ENCODE data around the gene TMCO2.
"Not testable (repeated sequence)": the region's sequence is repeated elsewhere in the genome, so short reads cannot be mapped to it uniquely, and the experiment has no call there.

TMCO2 gene

DNA sequence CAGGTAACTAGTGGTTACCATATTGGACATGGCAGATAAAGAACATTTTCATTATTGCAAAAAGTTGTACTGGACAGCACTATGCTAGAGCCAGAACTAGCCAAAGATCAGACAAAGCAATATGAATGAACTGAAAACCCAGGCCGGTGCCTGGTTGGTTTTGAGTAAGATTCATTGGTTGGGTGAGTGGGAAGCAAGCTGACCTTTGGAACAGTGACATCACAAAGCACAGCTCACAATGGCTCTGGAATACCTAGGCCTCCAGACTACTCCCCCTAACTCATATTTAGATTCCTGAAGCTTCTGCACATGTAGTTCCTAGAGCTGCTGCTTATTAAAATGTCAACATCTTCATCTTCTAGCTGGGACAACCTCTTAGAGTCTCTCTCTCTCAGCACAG, at the start of gene TMCO2:
Gene TMCO2, plus strand, starts transcription at position 283 of the 400 bp plus-strand sequence. Its CDS starts 57 bp downstream, at position 340.
- no peak for DNase-seq

DNA sequence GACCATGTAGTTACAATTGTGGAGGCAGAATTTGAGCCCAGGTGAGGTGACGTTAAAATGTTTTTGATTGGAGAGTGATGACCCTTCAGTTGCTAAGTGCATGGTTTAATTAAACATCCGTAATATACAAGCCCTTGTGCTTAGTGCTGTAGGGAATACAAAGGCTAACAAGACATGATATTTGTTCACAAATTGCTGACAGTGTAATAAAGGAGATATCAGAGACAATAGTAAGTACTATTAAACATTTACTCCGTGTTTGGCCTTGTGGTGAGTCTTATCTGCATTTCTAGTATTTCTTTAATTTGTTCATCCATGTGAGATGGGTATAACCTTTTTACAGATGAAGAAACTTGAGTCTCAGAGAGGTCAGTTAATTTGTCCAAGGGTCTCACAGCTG, 48.6 kb upstream of the TMCO2 start:
- no peak for DNase-seq

DNA sequence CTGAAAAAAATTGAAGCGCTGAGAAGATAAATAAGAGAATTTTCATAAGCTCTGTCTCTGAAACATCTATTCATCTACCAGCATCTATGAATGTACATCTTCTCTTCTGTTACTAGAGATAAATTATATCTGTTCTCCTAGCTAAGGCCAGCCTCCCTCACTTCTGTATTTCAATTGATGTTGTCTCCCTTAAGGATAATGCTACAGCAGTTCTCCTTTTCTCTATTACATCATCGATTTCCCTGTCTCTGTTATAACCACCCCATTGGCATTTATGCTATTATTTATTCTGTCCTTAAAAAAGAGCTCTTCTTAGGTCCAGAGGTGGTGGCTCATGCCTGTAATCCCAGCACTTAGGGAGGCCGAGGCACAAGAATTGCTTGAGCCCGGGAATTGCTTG, 42.9 kb upstream of the TMCO2 start:
- DNase-seq: no peak

DNA sequence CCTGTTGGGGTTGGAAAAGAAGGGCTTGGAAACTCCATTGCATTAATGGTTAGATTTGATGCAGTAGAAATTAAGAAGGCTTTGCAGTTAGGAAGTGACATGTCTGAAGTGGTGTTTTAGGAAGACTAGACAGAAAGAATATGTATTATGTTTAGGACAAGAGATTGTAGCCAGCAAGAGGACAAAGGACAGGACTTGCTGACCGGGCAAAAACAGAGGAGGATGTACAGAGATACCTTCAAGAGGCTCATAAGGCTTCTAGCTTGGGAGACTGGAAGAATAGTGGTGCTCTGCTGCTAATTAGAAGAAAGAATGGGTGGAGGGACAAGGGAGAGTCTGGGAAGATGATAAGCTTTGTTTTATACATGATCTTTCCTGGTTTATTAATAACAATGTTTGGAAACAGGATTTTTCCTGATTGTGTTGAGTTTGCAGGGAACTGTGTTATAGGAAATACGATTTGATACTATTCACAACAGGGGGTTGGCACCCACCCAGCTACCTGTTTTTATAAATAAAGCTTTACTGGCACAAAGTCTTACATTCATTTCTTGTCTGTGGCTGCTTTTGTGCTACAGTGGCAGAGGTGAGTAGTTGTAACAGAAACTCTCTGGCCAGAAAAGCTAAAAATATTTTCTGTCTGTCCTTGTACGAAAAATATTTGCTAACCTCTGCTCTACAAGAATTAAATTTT, 37.1 kb upstream of the TMCO2 start:
- DNase-seq: no peak

DNA sequence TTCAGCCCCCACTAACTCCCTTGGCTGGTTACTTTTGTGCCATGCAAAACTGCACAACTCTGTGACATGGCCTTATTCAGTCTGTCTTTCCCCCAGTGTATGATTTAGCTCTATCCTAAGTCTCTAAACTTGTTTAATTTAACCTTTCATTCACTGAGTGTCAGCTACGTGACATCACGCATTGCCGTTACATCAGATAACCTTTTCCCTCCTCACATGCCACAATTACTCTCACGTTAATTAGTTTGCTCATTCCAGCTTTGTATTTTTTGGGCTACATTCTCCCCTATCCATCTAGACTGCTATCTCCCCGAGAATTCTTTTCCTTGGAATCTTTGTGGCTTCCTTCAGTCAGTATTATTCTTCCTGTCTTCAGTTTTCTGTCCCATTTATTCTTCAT, 29.4 kb upstream of the TMCO2 start:
- DNase-seq: no peak

DNA sequence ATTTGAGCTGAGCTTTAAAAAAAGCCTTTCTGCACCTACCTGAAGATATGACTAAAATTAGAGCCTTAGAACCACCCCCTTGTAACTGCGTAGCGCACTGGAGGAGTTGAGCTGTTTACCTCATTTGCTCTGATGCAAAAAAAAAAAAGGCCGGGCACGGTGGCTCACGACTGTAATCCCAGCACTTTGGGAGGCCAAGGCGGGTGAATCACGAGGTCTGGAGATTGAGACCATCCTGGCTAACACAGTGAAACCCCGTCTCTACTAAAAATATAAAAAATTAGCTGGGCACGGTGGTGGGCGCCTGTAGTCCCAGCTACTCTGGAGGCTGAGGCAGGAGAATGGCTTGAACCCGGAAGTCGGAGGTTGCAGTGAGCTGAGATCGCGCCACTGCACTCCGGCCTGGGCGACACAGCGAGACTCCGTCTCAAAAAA, 26.2 kb upstream of the TMCO2 start:
- DNase-seq: not testable (repeated sequence)

DNA sequence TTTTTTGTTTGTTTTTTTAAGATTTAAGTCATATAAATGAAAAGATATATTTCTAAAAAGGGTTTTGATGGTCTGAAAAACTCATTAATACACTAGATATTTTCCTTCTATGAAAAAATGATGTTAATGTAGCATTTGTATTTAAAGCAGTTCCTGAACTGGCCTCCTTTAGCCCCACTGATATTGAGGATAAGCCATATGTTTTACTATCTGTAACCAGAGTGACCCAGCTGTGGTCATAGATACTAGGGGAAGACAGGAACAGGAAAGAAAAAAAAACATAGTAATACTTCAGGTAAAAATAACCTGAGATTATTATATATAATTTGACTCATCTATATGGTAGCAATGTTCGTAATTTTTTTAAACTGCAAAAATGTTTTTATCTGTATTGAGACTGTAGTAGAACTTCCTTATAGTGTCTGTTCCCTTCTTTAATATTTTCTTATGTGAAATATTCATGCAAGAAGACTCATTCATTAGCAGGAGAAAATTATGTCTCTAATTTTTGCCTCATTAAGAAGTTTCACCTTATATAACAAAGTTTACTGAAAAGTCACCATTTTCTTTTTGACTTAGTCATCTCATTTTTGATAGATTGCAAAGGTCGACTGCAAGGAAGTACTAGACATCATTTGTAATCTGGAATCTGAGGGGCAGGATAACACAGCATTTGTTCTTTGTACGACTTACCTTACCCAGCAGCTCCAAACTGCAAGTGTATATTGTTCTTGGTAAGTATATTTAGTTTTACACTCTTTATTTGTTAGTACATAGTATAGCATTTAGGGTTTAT, 25.6 kb upstream of the TMCO2 start:
- no peak for DNase-seq

DNA sequence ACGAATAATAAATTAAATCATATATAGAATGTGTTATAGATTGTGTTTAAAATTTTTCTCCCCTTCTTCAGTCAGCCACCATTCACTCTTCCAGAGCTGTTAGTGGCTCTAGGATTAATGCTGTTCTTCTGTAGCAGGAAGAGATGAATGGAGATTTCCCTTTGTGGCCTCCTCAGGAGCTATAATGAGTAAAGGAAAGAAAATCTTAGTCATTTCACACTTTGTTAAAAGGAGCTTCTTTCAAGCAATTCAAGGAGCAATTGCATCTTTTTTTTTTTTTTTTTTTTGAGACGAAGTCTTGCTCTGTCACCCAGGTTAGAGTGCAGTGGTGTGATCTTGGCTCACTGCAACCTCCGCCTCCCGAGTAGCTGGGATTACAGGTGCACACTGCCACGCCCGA, 23.7 kb upstream of the TMCO2 start:
- no peak for DNase-seq

DNA sequence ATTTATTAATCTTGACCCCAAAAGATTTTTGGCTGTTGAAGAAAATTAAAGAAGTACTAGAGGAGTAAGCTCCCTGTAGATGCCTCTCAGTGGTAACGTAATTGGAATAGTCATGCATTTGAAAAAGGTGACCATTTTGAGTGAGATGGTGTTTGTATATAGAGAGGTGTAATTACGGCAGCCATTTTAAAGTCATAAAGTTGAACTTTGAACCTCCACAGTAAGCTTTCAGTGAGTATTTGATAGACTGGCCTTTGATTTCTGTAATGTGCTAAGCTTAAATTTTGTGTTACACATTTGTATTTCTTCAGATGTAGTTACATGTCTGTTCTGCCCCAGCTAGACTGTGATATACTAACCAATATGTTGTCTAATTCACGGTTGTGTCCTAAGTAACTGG, 21.5 kb upstream of the TMCO2 start:
- no peak for DNase-seq

DNA sequence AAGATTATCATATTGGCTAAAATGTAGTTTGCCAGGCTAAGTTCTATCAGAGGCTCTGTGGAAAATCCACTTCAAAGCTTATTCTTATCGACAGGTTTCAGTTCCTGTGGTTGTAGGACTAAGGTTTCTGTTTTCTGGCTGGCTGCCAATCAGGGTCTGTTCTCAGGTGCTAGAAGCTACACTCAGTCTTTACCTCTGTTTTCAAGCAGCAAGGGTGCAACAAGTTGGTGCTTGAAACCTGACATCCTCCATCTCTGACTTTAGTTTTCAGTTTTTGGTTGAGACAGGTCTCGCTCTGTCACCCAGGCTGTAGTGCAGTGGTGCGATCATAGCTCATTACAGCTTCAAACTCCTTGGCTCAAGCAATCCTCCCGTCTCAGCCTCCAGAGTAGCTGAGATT, 15.3 kb upstream of the TMCO2 start:
- DNase-seq: no peak

DNA sequence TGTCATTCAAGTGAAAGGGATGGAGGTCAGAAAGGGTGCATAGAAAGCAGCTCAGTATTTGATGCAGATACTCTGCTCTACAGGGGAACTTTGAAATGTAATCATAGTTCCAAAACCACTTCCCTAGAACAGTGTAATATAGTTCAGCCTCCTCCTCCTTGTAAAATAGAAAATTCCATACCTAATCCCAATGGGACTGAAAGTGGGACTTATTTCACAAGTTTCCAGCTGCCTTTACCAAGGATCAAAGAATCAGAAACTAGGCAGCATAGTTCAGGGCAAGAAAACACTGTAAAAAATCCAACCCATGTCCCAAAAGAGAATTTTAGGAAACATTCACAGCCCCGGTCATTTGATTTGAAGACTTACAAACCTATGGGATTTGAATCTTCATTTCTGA, 8.1 kb upstream of the TMCO2 start:
- DNase-seq: no peak

DNA sequence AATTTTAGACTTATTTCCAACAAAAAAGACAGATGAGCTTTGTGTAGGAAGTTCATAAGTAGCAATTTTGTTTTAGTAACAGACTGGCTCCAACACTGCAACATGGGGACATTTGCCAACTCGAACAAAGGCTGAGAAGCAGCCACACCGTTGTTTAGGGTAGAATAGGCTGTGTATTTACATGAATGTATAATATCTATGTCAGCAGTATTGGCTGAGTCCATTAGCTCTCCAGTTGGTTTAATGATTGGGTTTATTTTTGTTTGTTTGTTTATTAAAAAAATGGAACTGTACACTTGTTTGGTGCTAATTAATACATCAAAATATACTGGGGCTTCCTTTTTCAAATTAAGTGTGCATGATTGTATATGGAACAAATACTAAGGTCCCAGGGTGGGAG, 7.3 kb upstream of the TMCO2 start:
- no peak for DNase-seq

DNA sequence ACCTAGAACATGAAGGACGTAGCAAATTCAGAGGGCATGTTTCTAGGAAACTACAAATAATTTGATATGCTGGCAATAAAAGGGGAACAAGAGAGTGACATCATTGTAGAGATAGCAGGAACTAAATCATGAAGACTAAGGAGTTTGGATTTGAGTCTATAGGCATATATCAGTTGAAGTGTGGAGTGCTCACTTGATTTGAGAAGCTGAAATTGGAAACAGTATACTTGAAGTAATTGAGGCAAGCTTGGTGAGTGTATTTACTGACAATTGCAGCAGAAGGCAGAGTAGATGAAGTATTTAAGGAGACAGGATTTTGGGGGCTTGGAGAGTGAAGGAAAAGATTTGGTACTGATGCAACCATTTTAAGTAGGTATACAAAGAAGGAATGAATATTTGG, 6.4 kb upstream of the TMCO2 start:
- peak; percentile 15 for DNase-seq

DNA sequence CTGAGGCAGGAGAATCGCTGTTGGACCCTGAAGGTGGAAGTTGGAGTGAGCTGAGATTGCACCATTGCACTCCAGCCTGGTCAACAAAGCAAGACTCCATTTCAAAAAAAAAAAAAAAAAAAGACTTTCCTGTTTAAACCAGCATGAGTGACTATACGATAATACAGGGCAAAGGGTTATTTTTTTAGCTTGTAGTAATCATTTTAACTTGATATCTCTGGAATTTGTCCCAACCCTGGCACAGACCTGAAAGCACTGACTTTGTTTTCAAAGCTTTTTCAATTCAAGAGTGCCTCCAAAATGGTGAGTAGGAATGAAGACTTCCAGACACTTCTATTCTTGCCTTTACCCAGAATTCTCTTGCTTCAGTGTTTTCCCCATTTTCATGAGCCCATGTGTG, 4.4 kb upstream of the TMCO2 start:
- no peak for DNase-seq

DNA sequence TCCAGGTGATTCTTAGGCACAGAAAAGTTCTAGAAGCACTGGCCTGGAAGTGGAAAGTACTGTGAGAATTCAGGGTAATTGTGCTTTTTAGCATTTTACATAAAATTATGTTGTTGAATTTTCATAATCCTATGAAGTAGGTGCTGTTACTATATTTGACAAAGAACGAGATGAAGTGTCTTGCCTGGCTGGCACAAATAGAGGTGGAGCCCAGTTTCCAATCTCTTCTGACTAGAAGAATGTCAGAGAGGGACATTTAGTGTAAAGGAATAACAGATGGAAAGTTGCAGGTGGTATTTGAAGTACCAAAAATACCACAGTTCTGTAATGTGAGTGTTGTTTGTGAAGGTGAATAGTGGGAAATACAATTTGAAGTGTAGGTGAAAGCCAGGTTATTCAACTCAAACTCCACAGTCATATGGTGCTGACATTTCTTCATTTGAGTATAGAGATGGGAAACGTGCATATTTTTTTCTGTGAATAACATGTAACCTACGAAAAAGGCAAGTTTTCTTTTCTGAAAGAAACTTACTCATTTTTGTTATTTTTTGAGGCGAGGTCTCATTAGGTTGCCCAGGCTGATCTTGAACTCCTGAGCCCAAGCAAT, 3.5 kb upstream of the TMCO2 start:
- no peak for DNase-seq

DNA sequence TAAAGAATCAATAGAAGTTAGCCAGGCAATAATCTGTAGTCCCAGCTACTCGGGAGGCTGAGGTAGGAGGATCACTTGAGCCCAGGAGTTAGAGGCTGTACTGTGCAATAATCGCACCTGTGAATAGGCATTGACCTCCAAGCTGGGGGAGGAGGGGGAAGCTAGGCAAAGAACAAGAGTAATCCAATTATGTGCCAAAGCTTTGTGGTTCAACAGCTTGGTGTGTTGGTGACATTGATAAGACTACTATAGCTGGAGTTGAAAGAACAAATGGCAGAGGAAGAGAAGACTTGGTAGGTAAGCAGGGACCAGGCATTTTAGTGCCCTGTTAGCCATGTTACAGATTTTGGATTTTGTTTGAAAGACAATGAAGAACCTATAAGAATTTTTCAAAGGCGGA, 2.1 kb upstream of the TMCO2 start:
- no peak for DNase-seq

DNA sequence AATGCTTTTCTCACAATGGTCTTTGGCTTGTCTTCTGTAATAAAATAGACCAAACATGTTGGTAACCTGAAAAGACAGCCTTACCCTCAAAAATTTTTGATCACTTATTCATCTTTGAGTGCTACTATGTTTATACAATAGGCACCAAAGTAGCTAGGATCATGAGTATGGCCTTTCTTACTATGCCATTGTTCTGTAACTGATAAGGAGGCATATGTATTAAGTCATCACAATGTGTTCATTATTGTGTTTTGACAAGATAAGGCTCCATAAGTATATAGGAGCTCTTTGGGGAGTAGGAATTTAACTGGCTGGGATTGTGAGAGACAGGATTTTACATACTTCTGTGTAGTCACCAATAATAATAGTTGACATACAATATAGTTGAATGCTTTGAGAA, 675 bp downstream of the TMCO2 start:
- no peak for DNase-seq

DNA sequence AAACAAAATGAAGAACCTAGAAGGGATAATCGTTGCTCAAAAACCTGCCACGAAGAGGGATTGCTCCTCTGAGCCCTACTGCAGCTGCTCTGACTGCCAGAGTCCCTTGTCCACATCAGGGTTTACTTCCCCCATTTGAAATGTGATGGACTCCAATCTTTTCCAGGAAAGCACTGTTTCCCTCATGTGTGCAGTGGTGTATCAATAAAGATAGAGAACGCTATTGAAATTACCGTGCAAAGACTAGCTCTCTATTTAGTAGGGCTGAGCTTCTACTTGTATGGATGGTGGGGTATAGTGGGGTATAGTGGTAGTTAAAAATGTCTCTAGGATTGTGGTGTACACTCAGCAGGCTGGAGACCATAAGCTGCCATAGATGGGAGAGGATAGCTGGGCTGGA, 3.7 kb downstream of the TMCO2 start:
- DNase-seq: no peak

DNA sequence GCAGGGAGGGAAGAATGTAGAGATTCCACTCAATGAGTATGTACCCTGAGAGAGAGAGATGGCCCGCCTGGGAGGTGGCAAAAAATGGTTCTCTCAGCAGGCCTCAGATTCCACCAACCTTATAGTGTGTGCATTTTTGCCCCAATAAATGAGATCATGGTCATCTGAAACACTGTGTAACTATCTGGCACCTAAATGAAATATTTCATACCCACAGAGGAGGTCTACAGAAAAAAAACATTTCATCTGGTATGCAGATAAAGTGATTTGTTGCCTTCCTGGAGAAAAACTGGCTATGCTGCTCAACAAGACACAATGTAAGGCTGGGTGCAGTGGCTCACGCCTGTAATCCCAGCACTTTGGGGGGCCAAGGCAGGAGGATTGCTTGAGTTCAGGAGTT, 4.9 kb downstream of the TMCO2 start:
- DNase-seq: no peak

DNA sequence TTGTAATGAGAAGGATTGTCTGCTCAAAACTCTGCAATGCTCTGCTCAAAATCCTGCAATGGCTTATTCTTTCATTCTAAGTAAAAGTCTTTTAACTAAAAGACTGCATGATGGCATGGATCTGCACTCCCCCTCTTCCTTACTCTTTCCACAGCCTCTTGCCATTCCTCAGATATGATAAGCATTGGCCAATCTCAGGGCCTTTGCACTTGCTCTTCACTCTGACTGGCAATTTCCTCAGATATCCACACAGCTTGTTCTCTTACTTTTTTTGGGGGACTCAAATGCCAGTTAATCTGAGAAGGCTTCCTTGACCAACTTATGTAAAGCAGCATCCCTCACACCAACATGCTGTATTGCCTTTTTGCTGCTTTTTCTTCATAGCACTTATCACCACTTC, 7.5 kb downstream of the TMCO2 start:
- no peak for DNase-seq

DNA sequence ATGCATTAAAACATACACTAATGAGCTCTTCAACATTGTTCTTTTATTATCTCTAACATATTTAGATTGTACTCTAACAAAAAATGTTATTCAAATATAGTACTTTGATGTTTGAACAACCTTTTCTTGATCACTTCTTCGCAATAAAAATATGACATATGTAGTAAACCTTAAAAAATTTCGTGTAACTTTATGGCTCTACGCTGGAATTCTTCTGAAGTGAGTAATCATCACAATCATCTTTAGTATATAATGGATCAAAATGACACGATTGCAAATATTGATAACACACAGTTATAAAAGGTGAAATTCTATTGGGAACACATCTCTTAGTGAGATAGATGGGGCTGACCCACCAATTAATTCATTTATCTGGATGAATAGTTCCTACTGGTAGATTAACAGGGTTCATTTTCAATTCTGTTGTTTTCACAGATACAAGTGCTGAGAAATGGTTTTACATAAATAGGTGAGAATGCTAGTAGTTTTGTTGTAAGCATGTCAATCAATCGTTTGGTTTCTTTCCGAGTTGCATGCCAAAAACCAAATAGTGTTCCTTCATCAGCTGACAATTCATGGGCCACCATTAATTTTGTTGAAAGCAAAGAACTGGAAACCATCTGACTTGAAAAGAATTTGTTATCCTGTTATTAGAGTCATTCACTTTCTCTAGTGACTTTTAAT, 8.8 kb downstream of the TMCO2 start:
- DNase-seq: peak; percentile 14

DNA sequence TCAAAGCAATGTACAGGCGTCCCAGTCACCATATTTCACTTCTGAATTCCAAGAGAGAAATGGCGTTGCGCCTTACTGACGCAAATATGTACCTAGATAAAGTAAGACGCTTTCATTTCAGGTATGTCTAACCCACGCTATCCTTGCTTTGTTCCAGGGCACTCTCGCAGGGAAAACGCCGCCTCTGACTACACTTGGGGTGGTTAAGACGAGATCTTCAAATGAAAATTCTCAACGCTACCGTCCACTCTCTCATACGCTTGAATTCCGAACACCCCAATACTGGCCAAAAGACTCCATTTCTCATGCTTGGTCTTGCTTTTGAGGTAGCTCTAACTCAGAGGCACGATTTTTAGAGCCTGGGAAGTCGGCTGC, 9.6 kb downstream of the TMCO2 start:
- no peak for DNase-seq

DNA sequence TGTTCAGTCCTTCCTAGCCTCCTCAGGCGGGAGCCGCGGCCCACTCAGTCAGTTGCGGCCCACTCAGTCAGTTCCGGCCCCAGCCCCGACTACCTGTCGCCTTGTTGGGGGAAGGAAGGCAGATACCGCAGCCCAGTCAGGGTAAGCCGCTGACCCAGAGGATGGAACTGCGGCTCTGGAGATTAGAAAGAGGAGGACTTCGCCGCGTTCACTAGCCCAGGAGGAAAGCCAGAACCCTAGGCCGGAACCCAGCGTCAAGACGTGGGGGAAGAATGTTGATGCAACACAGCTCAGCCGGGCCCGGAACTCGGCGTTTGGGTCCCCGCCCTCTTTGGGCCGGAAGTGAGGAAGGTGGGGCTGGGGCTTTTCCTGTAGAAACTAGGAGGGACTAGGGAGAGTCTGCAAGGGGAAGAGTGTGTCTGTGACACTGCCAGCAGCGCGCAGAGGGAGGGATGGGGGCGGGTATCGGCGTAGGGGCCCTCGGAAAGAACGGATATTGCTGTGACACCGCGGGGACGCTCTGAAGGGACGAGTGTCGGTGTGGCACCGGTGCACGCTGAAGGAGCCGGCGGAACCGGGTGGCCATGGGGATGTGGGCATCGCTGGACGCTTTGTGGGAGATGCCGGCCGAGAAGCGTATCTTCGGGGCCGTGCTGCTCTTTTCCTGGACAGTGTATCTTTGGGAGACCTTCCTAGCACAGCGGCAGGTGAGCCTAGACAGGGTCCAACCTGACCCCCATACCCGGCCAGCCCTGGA, 10.1 kb downstream of the TMCO2 start, which contains the start of gene ZMPSTE24:
Gene ZMPSTE24, plus strand, starts transcription at position 549 of the 757 bp plus-strand sequence. Its CDS starts 36 bp downstream, at position 585.
- DNase-seq: peak; percentile 97
